ENCODE results near the gene SKIC8.

SKIC8 gene

GRCh38 chr15:78263907-78264303 lies 35.5 kb downstream of the SKIC8 start:
- no peak for DNase-seq (ENCODE audit: extremely low read depth, insufficient read length)
- H3K27me3 ChIP-seq (replicated peaks; ENCODE audit: control insufficient read depth, insufficient read depth, low read length) = no peaks in the 10 kb centered on the region
- no peaks in the 10 kb centered on the region for H3K36me3 ChIP-seq (ENCODE audit: control insufficient read depth, insufficient read depth, low read length)
- H3K4me3 ChIP-seq (replicated peaks; ENCODE audit: low read depth, low read length) = peak overlapping the region; percentile 34; the same call in 1 of the 2 replicates
- TF ChIP-seq CTCF (IDR thresholded peaks at IDR 0.05; ENCODE audit: insufficient read depth, low read length, poor library complexity, severe bottlenecking) = no peak

- Histone ChIP-seq H3K4me3 (replicated peaks; ENCODE audit: low read depth, low read length) (no peak overlapping the region), H3K36me3 (ENCODE audit: control insufficient read depth, insufficient read depth, low read length) (no peaks in the 10 kb centered on the region), H3K27me3 (replicated peaks; ENCODE audit: control insufficient read depth, insufficient read depth, low read length) (no peaks in the 10 kb centered on the region)
- DNase-seq (ENCODE audit: extremely low read depth, insufficient read length) = no peak
- no peak for TF ChIP-seq CTCF (IDR thresholded peaks at IDR 0.05; ENCODE audit: insufficient read depth, low read length, poor library complexity, severe bottlenecking)
These were observed 36.0 kb downstream of the SKIC8 start for GRCh38 chr15:78263351-78263781.

GRCh38 chr15:78261062-78261461 lies 38.3 kb downstream of the SKIC8 start:
- H3K27me3 ChIP-seq (replicated peaks; ENCODE audit: control insufficient read depth, insufficient read depth, low read length) = no peaks in the 10 kb centered on the region
- H3K4me3 ChIP-seq (replicated peaks; ENCODE audit: low read depth, low read length) = no peak overlapping the region
- DNase-seq (ENCODE audit: extremely low read depth, insufficient read length) = no peak
- H3K36me3 ChIP-seq (ENCODE audit: control insufficient read depth, insufficient read depth, low read length) = no peaks in the 10 kb centered on the region
- no peak for TF ChIP-seq CTCF (IDR thresholded peaks at IDR 0.05; ENCODE audit: insufficient read depth, low read length, poor library complexity, severe bottlenecking)

- H3K36me3 ChIP-seq (ENCODE audit: control insufficient read depth, insufficient read depth, low read length) = no peaks in the 10 kb centered on the region
- TF ChIP-seq CTCF (IDR thresholded peaks at IDR 0.05; ENCODE audit: insufficient read depth, low read length, poor library complexity, severe bottlenecking) = no peak
- no peak for DNase-seq (ENCODE audit: extremely low read depth, insufficient read length)
- H3K4me3 ChIP-seq (replicated peaks; ENCODE audit: low read depth, low read length) = no peak overlapping the region
- H3K27me3 ChIP-seq (replicated peaks; ENCODE audit: control insufficient read depth, insufficient read depth, low read length) = no peaks in the 10 kb centered on the region
These were observed 38.9 kb downstream of the SKIC8 start for GRCh38 chr15:78260489-78260888.

- H3K27me3 ChIP-seq (replicated peaks; ENCODE audit: control insufficient read depth, insufficient read depth, low read length) = no peaks in the 10 kb centered on the region
- no peak for TF ChIP-seq CTCF (IDR thresholded peaks at IDR 0.05; ENCODE audit: insufficient read depth, low read length, poor library complexity, severe bottlenecking)
- no peaks in the 10 kb centered on the region for H3K36me3 ChIP-seq (ENCODE audit: control insufficient read depth, insufficient read depth, low read length)
- H3K4me3 ChIP-seq (replicated peaks; ENCODE audit: low read depth, low read length) = no peak overlapping the region
- no peak for DNase-seq (ENCODE audit: extremely low read depth, insufficient read length)
These were observed 40.2 kb downstream of the SKIC8 start for GRCh38 chr15:78259232-78259631.

GRCh38 chr15:78257681-78258080 lies 41.7 kb downstream of the SKIC8 start:
- Histone ChIP-seq H3K27me3 (replicated peaks; ENCODE audit: control insufficient read depth, insufficient read depth, low read length) (no peaks in the 10 kb centered on the region), H3K4me3 (replicated peaks; ENCODE audit: low read depth, low read length) (no peak overlapping the region), H3K36me3 (ENCODE audit: control insufficient read depth, insufficient read depth, low read length) (no peaks in the 10 kb centered on the region)
- TF ChIP-seq CTCF (IDR thresholded peaks at IDR 0.05; ENCODE audit: insufficient read depth, low read length, poor library complexity, severe bottlenecking) = no peak
- DNase-seq (ENCODE audit: extremely low read depth, insufficient read length) = no peak
